C4-2B (cell line): Measurements from ENCODE around the gene CARMIL1.

Experiments
- H3K27ac ChIP-seq: fragments of 450-650 bp; 2 replicates; pipeline ENCODE4 v1.5.1; 2017
- ZFX ChIP-seq: fragments of 450-650 bp; IDR thresholded peaks from 2 replicates; pipeline ENCODE4 v1.6.1; 2017
- TF ChIP-seq, protein P1 (sequence below): fragments of 450-650 bp; conservative IDR thresholded peaks from 2 replicates; pipeline ENCODE4 v1.5.1; 2017; ENCODE audit warnings: mild to moderate bottlenecking

The CARMIL1 gene

DNA sequence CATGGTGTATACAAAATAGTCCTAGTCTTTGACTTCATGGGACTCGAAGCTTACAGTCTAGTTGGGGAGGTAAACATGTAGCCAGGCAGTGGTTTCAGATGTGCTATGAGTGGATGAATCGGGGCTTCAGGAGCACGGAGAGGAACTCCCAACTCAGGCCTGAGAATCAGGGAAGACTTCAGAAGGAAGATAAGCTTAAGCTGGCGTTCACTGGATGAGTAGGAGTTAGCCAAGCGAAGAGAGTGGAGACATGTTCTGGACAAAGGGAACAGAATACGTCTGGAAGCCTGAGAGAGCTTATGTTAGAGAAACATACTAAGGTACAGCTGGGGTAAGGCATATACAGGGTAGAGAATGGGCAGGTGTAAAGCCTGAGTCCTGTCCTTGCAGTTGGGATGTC is 8.8 kb downstream of the CARMIL1 start:
- no peak for TF ChIP-seq ZFX
- TF ChIP-seq, protein P1, sequence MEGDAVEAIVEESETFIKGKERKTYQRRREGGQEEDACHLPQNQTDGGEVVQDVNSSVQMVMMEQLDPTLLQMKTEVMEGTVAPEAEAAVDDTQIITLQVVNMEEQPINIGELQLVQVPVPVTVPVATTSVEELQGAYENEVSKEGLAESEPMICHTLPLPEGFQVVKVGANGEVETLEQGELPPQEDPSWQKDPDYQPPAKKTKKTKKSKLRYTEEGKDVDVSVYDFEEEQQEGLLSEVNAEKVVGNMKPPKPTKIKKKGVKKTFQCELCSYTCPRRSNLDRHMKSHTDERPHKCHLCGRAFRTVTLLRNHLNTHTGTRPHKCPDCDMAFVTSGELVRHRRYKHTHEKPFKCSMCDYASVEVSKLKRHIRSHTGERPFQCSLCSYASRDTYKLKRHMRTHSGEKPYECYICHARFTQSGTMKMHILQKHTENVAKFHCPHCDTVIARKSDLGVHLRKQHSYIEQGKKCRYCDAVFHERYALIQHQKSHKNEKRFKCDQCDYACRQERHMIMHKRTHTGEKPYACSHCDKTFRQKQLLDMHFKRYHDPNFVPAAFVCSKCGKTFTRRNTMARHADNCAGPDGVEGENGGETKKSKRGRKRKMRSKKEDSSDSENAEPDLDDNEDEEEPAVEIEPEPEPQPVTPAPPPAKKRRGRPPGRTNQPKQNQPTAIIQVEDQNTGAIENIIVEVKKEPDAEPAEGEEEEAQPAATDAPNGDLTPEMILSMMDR, result no peak
- no peak overlapping the region for H3K27ac ChIP-seq

DNA sequence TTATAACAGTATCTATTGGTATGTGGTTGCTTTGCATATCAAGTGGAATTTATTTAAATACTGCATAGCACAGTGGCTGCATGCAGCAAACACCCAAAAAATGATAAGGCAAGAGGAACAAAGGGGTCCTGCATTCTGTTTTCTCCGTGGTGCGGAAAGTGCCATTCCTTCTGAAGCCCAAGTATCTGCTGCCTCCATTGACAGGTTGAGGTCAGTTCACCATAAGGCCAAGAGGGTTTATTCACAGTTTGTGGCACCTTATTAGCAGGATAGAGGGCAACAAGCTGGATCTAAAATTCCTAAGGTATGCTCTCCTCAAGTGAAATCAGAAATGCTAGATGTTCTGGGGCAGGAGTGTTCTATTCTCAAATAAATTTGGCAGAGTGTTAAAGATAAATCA is 9.3 kb downstream of the CARMIL1 start:
- no peak overlapping the region for H3K27ac ChIP-seq
- TF ChIP-seq, protein P1, result no peak
- TF ChIP-seq ZFX, result no peak

DNA sequence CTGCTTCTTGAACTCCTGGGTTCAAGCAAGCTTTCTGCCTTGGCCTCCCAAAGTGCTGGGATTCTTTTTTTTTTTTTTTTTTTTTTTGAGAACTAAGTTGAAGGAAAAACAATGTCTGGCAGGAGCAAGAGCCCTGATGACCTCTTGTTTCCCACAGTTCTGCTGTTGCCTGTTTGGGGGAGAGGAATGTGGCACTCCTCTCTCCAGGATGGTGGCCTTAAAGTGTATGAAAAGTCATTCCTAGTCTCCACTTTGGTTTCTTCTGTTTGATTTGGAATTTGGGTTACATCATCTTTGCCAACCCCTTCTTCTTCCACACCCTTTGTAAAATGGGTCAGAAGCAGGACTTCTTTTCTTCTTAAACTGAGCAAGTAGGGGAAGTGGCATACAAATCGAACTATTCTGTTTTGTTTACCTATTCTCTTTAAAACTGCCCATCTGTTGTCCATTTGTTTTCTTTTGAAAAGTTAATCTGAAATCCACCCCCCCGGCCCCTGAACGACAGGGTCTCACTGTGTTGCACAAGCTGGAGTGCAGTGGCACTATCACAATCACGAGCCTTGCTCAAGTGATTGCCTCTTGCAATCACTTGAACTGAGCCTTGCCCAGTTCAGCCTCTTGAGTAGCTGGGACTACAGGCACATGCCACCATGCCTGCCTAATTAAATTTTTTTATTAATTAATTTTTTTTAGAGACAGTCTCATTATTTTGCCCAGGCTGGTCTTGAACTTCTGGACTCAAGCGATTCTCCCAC is 11.3 kb downstream of the CARMIL1 start:
- no peak for TF ChIP-seq ZFX
- TF ChIP-seq, protein P1, result no peak
- no peak overlapping the region for H3K27ac ChIP-seq

DNA sequence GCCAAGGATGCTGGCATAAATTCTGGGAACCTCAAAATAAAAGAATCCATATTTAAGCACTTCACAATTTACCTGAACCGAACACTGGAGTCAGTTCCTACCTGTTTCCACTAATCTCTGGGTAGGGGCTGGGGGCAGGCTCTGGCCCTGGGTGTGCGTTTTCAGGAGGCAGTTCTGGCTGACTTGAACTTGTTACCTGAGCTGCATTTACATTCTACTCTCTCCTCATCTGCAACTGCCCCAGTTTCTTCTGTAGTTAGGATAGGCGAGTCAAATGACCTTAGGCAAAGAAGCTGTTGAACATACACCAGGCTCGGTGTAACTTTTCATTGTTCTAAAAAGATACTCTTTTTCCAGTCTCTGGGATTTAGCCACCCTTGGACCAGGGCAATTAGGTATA is 13.2 kb downstream of the CARMIL1 start:
- H3K27ac ChIP-seq, result no peak overlapping the region
- TF ChIP-seq, protein P1, result no peak

DNA sequence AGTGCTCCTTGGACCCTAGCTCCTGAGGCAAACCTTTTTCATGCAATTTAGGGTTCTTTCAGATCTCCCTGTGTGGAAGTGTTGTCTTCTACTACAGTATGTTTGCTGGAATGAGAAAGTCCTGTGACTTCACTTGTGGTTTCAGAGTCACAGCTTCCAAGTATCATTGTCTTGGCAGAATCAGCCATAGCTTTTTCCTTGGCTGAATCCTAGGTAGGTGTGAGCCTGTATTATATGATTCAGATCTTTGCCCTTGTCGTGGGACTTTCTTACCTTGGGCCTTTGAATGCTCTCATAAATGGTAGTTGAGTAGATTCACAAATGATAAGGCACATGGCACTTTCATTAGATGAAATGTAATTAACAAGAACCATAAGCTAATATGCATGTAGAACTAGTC is 16.5 kb downstream of the CARMIL1 start:
- H3K27ac ChIP-seq, result no peak overlapping the region
- no peak for TF ChIP-seq ZFX
- TF ChIP-seq, protein P1, result no peak

DNA sequence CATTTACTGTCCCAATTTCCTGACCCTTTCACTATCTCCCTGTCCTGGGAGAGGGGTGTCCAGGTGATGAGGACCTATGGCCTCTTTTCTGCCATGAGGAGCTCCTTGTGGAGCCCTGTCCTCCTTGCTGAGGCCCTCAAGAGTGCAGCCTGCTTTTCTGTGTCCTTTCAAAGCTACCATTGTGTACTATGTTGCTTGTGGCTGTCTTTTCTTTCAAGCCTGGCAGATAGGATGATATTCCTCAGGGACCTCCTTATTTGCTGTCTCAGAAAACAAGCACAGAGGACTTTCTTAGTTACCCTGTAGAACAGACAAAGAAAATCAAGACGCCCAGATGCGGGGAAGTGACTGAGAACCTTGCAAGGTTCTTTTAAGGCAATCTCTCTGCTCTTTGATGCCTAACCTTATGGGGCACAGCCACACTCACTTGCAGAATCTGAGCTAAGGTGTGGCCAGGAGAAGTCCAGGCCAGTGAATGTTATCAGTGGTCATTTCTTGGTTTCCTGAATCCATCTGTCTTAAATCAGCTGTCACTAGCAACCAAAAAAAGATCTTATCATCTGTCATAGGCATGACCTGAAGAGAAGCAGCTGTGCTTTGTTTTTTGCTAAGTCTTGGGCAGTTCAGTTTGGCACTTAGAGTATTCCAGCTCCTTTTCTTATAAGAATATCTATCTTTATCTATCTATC is 17.2 kb downstream of the CARMIL1 start:
- H3K27ac ChIP-seq, result no peak overlapping the region; the same call in 1 of the 2 replicates
- no peak for TF ChIP-seq ZFX
- TF ChIP-seq, protein P1, result no peak

DNA sequence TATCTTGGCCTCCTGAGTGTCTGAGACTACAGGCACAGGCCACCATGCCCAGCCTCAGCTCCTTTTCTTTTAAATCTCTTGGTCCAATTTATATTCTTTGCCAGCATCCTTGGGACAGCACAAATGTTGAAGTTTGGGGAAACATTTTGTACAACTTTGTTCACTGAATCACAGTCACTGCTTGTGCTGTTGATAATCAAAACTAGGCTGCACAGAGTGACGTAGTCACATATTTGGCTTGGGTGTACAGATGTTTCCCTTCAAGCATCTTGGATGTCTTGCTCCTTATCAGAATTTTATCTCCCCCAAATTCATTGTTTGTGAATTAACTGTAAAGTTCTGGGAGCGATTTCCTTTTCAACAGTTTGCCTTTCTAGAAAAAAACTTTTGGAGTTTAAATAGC is 17.9 kb downstream of the CARMIL1 start:
- H3K27ac ChIP-seq, result no peak overlapping the region
- TF ChIP-seq, protein P1, result no peak
- TF ChIP-seq ZFX, result no peak
